ENCODE results near the gene ADAMTS4. TPM values are rescaled to one million over a fixed set of nuclear protein-coding genes. Genes with fewer than 3 reads are reported as not detected.
A peak's percentile ranks its signal among the peaks of the same experiment; 100 is the strongest.
"Not testable (repeated sequence)": the region's sequence is repeated elsewhere in the genome, so short reads cannot be mapped to it uniquely, and the experiment has no call there.

ADAMTS4 gene
- total RNA-seq, 5 donors from 2014 or later (not counting 1 experiment from before 2014, with no cell fraction given) = 0.86 to 1.8 (median 1.4) TPM

DNA sequence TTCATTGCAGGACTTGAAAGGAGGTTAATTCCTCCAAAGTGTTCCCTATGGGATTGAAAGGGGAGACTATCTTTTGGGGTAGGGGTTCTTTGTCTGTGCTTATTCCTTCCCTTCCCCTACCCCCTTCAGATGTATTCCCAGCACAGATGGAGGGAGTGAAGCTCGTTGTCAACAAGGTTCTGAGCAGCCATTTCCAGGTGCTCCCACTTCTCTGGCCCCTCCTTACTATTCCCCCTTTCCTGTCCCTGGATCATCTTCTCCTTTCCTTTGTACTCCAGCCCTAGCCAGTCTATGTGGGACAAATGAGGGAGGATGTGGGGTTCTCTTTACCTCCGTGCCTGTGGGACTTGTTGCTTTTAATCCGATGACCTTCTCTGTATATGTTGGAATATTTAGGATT, 27.9 kb upstream of the ADAMTS4 start:
- no peaks in the 10 kb centered on the region for H3K9me3 Mint-ChIP-seq
- ATAC-seq (replicated peaks in 1 of 4) (no peak), DNase-seq (no peak)
- POLR2A ChIA-PET = no interaction called here
- CTCF ChIA-PET = interaction anchor here (0.5 to 3.0 kb wide), 16 partner anchors 15 to 162 kb away, joined by 3 to 76 read pairs (median 7); partner anchors contain the start of genes B4GALT3 (in 1 of the 2), DEDD (in 1 of the 2), NDUFS2 (in 1 of the 2) and PCP4L1 (in 1 of the 2)
- Histone ChIP-seq H3K27ac (ENCODE audit: low read length) (no peak overlapping the region), H3K4me3 (ENCODE audit: control insufficient read depth in 1 of 2, extremely low read depth in 1 of 2, low read length in 1 of 2) (peak overlapping the region; percentile 71 to 86), H3K4me1 (ENCODE audit: control insufficient read depth in 1 of 2, extremely low read depth in 1 of 2, insufficient read depth in 2 of 2, low read length in 2 of 2) (peaks cover 15 to 31% of the 10 kb centered on the region in 2 experiments), H3K36me3 (ENCODE audit: control insufficient read depth in 2 of 2, extremely low read depth in 1 of 2, insufficient read depth in 1 of 2, low read length in 1 of 2) (peaks cover 5 to 23% of the 10 kb centered on the region in 2 donors), H3K9me3 (no peaks in the 10 kb centered on the region), H3K27me3 (replicated peaks in 1 of 2; ENCODE audit: control insufficient read depth in 2 of 2, extremely low read depth in 1 of 2, insufficient read depth in 2 of 2, low read length in 1 of 2) (no peaks in the 10 kb centered on the region)
- H3K36me3 Mint-ChIP-seq = peaks cover 17% of the 10 kb centered on the region
- peak overlapping the region; percentile 53 to 78 for H3K27ac Mint-ChIP-seq
- H3K27me3 Mint-ChIP-seq = no peaks in the 10 kb centered on the region
- peaks cover 35 to 45% (median 36%) of the 10 kb centered on the region in 3 donors for H3K4me1 Mint-ChIP-seq
- H3K4me3 Mint-ChIP-seq = peak overlapping the region; percentile 89 to 100 (median 99)
- 83% methylated on average over 1 of the region's 3 CpGs for WGBS (ENCODE audit: insufficient coverage)

DNA sequence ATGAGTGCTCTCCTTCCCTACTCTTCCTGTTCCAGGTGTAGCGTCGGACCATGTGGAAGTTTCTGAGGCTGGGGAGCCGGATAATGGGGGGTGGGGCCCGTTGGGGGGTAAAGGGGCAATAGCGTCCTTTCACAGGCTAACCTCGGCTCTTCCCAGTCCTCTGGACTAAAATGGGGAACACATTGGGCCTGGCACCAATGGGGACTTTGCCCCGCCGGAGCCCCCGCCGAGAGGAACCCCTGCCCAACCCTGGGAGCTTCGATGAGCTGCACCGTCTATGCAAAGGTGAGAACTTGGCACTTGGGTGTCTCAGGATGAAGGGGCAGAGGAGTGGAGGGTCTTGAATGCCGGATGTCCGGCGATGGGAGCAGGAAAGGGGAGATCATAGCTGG, 27.5 kb upstream of the ADAMTS4 start:
- peak overlapping the region; percentile 89 to 100 (median 99) for H3K4me3 Mint-ChIP-seq
- Histone ChIP-seq H3K9me3 (no peaks in the 10 kb centered on the region), H3K36me3 (ENCODE audit: control insufficient read depth in 2 of 2, extremely low read depth in 1 of 2, insufficient read depth in 1 of 2, low read length in 1 of 2) (peaks cover 5 to 23% of the 10 kb centered on the region in 2 donors), H3K4me1 (ENCODE audit: control insufficient read depth in 1 of 2, extremely low read depth in 1 of 2, insufficient read depth in 2 of 2, low read length in 2 of 2) (peaks cover 15 to 31% of the 10 kb centered on the region in 2 experiments), H3K27ac (ENCODE audit: low read length) (peak overlapping the region; percentile 31), H3K27me3 (replicated peaks in 1 of 2; ENCODE audit: control insufficient read depth in 2 of 2, extremely low read depth in 1 of 2, insufficient read depth in 2 of 2, low read length in 1 of 2) (no peaks in the 10 kb centered on the region), H3K4me3 (ENCODE audit: control insufficient read depth in 1 of 2, extremely low read depth in 1 of 2, low read length in 1 of 2) (peak overlapping the region; percentile 71 to 86)
- no peaks in the 10 kb centered on the region for H3K27me3 Mint-ChIP-seq
- 6% methylated on average over 13 of the region's 15 CpGs for WGBS (ENCODE audit: insufficient coverage)
- H3K4me1 Mint-ChIP-seq = peaks cover 35 to 46% (median 38%) of the 10 kb centered on the region in 3 donors
- H3K36me3 Mint-ChIP-seq = peaks cover 17% of the 10 kb centered on the region
- peak overlapping the region; percentile 96 to 98 for H3K27ac Mint-ChIP-seq
- DNase-seq = peak in 1 of 35 experiments; percentile 16
- ChIA-PET CTCF (interaction anchor here (0.5 to 3.0 kb wide), 43 partner anchors 9 to 543 kb away, joined by 3 to 76 read pairs (median 7); partner anchors contain the start of genes ADAMTS4 (in 1 of the 2), B4GALT3 (in 1 of the 2), CFAP126 (in 1 of the 2) and DEDD (in 1 of the 2)), POLR2A (interaction anchor here in 1 of 2 donors (0.6 to 1.2 kb wide), 7 partner anchors 14 to 942 kb away, joined by 3 to 13 read pairs (median 10); partner anchors contain the start of genes NDUFS2, SDHC and UFC1)
- no peak for ATAC-seq (replicated peaks in 1 of 4)
- H3K9me3 Mint-ChIP-seq = no peaks in the 10 kb centered on the region

DNA sequence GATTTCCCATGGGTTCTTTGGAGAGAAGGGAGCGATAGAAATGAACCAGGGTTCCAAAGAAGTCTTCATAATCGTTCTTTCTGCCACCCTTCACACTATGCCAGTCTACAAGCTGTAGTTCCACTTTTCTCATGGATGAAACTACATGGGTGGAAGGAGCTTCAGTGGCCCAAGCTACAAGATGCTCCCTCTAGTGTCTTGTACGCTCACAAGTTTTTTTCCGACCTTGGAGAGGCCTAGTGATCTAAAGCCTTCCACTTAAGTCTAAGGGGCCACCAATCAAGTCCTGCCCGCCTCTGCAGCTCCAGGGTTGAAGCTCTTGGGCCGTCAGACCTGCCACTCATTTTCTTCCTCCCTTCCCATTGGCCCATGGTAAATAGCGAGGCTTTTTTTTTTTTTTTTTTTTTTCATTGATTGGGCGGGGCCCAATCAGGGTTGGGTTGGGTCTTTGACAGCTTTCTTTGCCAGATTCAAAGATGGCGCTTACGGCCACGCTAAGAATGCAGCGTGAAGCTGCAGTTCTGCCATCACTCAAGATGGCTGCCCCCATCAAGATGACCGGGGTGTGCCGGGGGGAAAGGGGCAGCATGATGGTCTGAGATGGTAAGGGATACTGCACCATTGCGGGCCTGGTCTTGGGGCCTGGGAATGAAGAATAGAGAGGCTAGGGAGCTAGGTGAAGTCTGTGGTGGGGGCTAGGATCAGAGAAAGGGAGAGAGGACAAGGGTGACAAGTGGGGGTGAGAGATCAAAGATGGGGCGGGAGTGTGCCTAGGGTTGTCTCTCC, 26.9 kb upstream of the ADAMTS4 start, which contains the start of gene TOMM40L:
TOMM40L (plus strand) TSS at position 527 of the 786 bp plus-strand sequence. CDS start 430 bp downstream, outside the sequence.
- peaks cover 17% of the 10 kb centered on the region for H3K36me3 Mint-ChIP-seq
- peak within 1 kb of the TSS; percentile 89 to 100 (median 99) for H3K4me3 Mint-ChIP-seq
- DNase-seq (peak; percentile 75 to 97 (median 87)), ATAC-seq (replicated peaks in 1 of 4) (peak; percentile 94 to 97 (median 94))
- peak within 1 kb of the TSS; percentile 71 to 86 for H3K4me3 ChIP-seq (ENCODE audit: control insufficient read depth in 1 of 2, extremely low read depth in 1 of 2, low read length in 1 of 2)
- H3K27ac ChIP-seq (ENCODE audit: low read length) = peak within 1 kb of the TSS; percentile 75
- no peaks in the 10 kb centered on the region for H3K9me3 ChIP-seq
- H3K27me3 Mint-ChIP-seq = no peaks in the 10 kb centered on the region
- peak within 1 kb of the TSS; percentile 96 to 98 for H3K27ac Mint-ChIP-seq
- ChIA-PET POLR2A (interaction anchor here (0.5 to 1.2 kb wide), 19 partner anchors 9 to 1393 kb away, joined by 3 to 13 read pairs (median 6); partner anchors contain the start of genes NDUFS2 (in 2 of the 2), PPOX (in 1 of the 2), SDHC (in 1 of the 2) and TSTD1 (in 1 of the 2)), CTCF (interaction anchor here (0.5 to 3.0 kb wide), 58 partner anchors 8 to 1148 kb away, joined by 3 to 76 read pairs (median 6); partner anchors contain the start of genes ADAMTS4 (in 1 of the 2), ARHGAP30 (in 1 of the 2), B4GALT3 (in 1 of the 2) and CFAP126 (in 1 of the 2))
- peaks cover 36 to 48% (median 38%) of the 10 kb centered on the region in 3 donors for H3K4me1 Mint-ChIP-seq
- WGBS (ENCODE audit: insufficient coverage) = 0% methylated on average over 10 of the region's 16 CpGs
- no peaks in the 10 kb centered on the region for H3K27me3 ChIP-seq (replicated peaks in 1 of 2; ENCODE audit: control insufficient read depth in 2 of 2, extremely low read depth in 1 of 2, insufficient read depth in 2 of 2, low read length in 1 of 2)
- no peaks in the 10 kb centered on the region for H3K9me3 Mint-ChIP-seq
- H3K36me3 ChIP-seq (ENCODE audit: control insufficient read depth in 2 of 2, extremely low read depth in 1 of 2, insufficient read depth in 1 of 2, low read length in 1 of 2) = peaks cover 5 to 23% of the 10 kb centered on the region in 2 donors
- peaks cover 15 to 31% of the 10 kb centered on the region in 2 experiments for H3K4me1 ChIP-seq (ENCODE audit: control insufficient read depth in 1 of 2, extremely low read depth in 1 of 2, insufficient read depth in 2 of 2, low read length in 2 of 2)

DNA sequence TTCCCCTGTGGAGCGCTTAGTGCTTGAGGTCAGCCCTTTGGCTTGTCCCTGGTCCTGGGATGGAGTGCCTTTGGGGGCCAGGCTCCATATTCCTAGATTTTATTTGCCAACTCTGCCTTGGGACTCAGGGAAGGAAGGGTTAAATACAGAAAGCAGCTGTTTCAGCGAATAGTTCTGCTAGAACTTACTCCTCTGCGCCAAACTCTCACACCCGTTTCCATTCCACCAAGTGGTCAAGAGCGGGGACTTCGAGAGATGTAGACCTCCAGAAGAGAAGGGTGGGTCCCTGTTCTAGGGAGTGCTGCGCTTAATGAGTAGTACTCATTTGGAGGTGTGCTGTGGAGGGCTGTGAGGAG, 26.3 kb upstream of the ADAMTS4 start:
- peaks cover 15 to 31% of the 10 kb centered on the region in 2 experiments for H3K4me1 ChIP-seq (ENCODE audit: control insufficient read depth in 1 of 2, extremely low read depth in 1 of 2, insufficient read depth in 2 of 2, low read length in 2 of 2)
- peak overlapping the region; percentile 96 to 98 for H3K27ac Mint-ChIP-seq
- H3K9me3 Mint-ChIP-seq = no peaks in the 10 kb centered on the region
- peak in 3 of 4 experiments; percentile 1 to 2 (median 1) for ATAC-seq (replicated peaks in 1 of 4)
- ChIA-PET POLR2A (interaction anchor here (0.5 to 1.2 kb wide), 14 partner anchors 13 to 1392 kb away, joined by 3 to 13 read pairs (median 6); partner anchors contain the start of genes NDUFS2 (in 2 of the 2), PPOX (in 1 of the 2), SDHC (in 1 of the 2) and TSTD1 (in 1 of the 2)), CTCF (interaction anchor here (0.5 to 3.0 kb wide), 50 partner anchors 8 to 1147 kb away, joined by 3 to 76 read pairs (median 7); partner anchors contain the start of genes ADAMTS4 (in 1 of the 2), ARHGAP30 (in 1 of the 2), CFAP126 (in 1 of the 2) and DEDD (in 1 of the 2))
- no peaks in the 10 kb centered on the region for H3K27me3 ChIP-seq (replicated peaks in 1 of 2; ENCODE audit: control insufficient read depth in 2 of 2, extremely low read depth in 1 of 2, insufficient read depth in 2 of 2, low read length in 1 of 2)
- H3K27me3 Mint-ChIP-seq = no peaks in the 10 kb centered on the region
- no peak overlapping the region for H3K4me3 ChIP-seq (ENCODE audit: control insufficient read depth in 1 of 2, extremely low read depth in 1 of 2, low read length in 1 of 2)
- DNase-seq = no peak
- H3K36me3 ChIP-seq (ENCODE audit: control insufficient read depth in 2 of 2, extremely low read depth in 1 of 2, insufficient read depth in 1 of 2, low read length in 1 of 2) = peaks cover 5 to 23% of the 10 kb centered on the region in 2 donors
- WGBS (ENCODE audit: insufficient coverage) = no CpG with 5 or more reads among the region's 7 CpGs
- H3K36me3 Mint-ChIP-seq = peaks cover 14% of the 10 kb centered on the region
- H3K4me3 Mint-ChIP-seq = no peak overlapping the region
- peak overlapping the region; percentile 75 for H3K27ac ChIP-seq (ENCODE audit: low read length)
- no peaks in the 10 kb centered on the region for H3K9me3 ChIP-seq
- H3K4me1 Mint-ChIP-seq = peaks cover 37 to 50% (median 38%) of the 10 kb centered on the region in 3 donors

DNA sequence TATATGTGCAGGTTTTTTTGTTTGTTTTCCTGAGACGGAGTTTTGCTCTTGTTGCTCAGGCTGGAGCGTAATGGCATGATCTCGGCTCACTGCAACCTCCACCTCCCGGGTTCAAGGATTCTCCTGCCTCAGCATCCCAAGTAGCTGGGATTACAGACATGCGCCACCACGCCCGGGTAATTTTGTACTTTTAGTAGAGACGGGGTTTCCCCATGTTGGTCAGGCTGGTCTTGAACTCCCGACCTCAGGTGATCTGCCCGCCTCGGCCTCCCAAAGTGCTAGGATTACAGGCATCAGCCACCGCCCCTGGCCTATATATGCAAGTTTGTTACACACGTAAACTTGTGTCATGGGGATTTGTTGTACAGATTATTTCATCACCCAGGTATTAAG, 25.8 kb upstream of the ADAMTS4 start:
- Mint-ChIP-seq H3K36me3 (peaks cover 13% of the 10 kb centered on the region), H3K4me1 (peaks cover 42 to 55% (median 43%) of the 10 kb centered on the region in 3 donors), H3K27ac (peak overlapping the region in 1 of 2 donors; percentile 96)
- H3K27me3 ChIP-seq (replicated peaks in 1 of 2; ENCODE audit: control insufficient read depth in 2 of 2, extremely low read depth in 1 of 2, insufficient read depth in 2 of 2, low read length in 1 of 2); ATAC-seq (replicated peaks in 1 of 4); H3K27ac ChIP-seq (ENCODE audit: low read length); H3K4me3 Mint-ChIP-seq; H3K9me3 ChIP-seq; H3K4me3 ChIP-seq (ENCODE audit: control insufficient read depth in 1 of 2, extremely low read depth in 1 of 2, low read length in 1 of 2); H3K9me3 Mint-ChIP-seq; DNase-seq; H3K27me3 Mint-ChIP-seq; POLR2A ChIA-PET: not testable (repeated sequence)
- CTCF ChIA-PET = interaction anchor here (0.7 to 2.8 kb wide), 5 partner anchors 20 to 157 kb away, joined by 3 to 76 read pairs (median 3); partner anchors contain the start of genes NDUFS2 (in 1 of the 2) and UFC1 (in 1 of the 2)
- Histone ChIP-seq H3K4me1 (ENCODE audit: control insufficient read depth in 1 of 2, extremely low read depth in 1 of 2, insufficient read depth in 2 of 2, low read length in 2 of 2) (peaks cover 17 to 31% of the 10 kb centered on the region in 2 experiments), H3K36me3 (ENCODE audit: control insufficient read depth in 2 of 2, extremely low read depth in 1 of 2, insufficient read depth in 1 of 2, low read length in 1 of 2) (peaks cover 4 to 20% of the 10 kb centered on the region in 2 donors)
- WGBS (ENCODE audit: insufficient coverage) = 89% methylated on average over 4 of the region's 13 CpGs
